NCI-H82 (cell line): Measurements from ENCODE around the gene CACNA1C.

Experiments used
- DNase-seq: peaks from one replicate; lab custom pipeline; 2025; lab: John Stamatoyannopoulos, UW

Gene CACNA1C

DNA sequence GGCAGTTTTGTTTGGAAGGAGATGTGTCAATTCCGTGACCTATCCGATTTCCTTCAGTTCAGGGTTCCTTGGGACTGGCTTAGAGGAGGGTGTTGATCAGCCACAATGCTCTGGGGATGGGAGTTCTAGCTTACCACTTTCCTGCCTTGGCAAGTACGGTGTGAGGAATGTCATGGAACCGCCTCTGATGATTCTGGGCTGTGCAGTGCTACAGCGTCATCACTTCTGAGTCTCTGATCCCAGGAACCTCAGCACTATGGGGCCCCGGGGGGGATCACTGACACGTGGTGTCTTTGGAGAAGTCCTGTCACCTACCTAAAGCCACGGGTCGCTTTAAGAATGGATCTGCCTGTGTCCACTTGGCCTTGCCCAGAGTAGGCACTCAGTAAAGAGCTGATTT is 470.5 kb downstream of the CACNA1C start:
- no peak for DNase-seq

GRCh38 chr12:2523844-2524243 is 471.1 kb downstream of the CACNA1C start:
- DNase-seq, result no peak

DNA sequence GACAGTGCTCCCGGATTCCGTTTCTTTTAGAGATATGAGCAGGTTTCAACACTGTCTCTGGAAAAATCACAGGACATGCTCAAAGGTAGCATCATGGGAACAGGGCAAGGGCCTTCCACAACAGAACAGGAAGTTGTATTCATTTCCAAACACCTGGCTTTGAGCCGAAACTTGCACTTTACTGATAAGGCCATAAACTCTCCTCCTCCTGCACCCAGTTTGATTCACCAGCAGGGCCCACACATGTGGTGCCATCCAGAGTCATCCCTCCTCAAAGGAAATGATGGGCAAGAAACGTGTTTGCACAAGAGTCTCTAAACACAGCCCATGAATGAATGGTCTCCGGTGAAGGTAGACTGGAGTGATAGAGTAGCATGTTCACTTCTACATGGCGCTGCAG is 473.6 kb downstream of the CACNA1C start:
- no peak for DNase-seq

- no peak for DNase-seq
Measured at GRCh38 chr12:2528001-2528400, 475.2 kb downstream of the CACNA1C start.

DNA sequence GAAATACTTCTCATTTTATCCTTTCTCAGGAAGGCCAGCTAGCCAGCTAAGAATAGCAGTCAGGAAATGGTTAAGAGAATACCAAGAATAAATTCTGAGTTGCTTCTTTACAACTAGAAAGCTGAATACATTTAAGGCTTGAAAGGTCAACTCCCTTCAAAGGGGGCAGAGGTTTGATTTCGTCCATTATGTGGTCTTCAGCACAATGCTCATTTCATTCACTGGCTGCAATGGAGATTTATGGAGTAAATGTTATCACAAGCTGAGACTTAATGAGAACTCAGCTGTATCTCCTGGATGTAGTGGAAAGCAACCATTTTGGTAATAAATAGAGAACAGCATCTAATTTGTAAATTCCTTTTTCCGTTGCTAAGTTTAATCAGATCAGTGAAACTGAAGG is 477.0 kb downstream of the CACNA1C start:
- no peak for DNase-seq

GRCh38 chr12:2531371-2531770 is 478.6 kb downstream of the CACNA1C start:
- no peak for DNase-seq

GRCh38 chr12:2533036-2533435 is 480.2 kb downstream of the CACNA1C start:
- DNase-seq, result no peak

- no peak for DNase-seq
Measured at GRCh38 chr12:2535583-2536204, 482.9 kb downstream of the CACNA1C start.

- DNase-seq, result no peak
Measured at GRCh38 chr12:2536724-2537123, 483.9 kb downstream of the CACNA1C start.

DNA sequence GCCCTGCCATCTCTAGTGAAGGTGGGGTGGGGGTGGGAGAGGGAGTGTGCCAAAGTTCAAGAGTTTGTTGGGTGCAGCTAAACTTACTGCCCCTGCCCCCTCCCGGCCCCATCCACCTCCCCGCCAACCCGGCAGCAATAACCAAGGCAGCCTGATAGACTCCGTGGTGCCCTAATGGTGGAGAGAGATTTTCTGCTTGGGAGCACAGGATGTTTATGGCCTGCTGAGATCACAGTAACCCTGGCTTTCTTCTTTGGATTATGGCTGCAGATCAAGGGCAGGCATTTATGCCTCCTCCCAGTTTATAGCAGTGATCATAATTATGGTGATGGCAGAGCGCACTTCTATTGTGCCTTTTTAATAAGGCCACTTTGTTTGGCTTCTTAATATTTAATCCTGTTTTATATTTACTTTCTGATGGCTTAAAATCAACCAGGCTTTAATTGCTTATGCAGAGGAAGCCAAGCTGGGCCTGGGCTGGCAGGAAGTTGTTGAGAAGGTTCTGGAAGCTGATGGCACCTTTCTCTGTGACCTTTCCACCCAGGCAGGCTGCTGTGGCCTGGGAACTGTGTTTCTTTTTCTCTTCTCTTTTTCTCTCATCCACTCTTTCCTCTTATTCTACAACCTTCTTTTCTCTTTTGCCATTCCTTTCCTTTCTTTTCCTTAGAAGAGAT is 485.2 kb downstream of the CACNA1C start:
- no peak for DNase-seq

- no peak for DNase-seq
Measured at GRCh38 chr12:2539938-2540337, 487.2 kb downstream of the CACNA1C start.

DNA sequence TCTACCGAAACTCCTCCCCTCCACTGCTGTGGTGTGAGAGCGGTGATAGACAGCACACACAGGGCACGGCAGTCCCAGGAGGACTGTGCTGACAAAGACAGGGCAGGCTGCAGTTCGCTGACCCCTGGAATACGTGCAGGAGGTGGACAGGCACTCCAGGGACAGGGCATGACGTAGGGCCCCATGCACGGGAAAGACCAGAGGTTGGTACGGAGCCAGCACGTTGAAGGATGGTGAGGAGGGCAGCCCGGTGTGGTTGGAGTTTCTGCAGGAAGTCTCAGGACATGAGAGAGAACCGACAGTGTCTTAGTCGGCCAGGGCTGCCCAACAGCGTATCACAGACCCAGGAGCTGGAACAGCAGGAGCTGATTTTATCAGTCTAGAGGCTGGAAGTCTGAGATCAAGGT is 487.8 kb downstream of the CACNA1C start:
- no peak for DNase-seq

DNA sequence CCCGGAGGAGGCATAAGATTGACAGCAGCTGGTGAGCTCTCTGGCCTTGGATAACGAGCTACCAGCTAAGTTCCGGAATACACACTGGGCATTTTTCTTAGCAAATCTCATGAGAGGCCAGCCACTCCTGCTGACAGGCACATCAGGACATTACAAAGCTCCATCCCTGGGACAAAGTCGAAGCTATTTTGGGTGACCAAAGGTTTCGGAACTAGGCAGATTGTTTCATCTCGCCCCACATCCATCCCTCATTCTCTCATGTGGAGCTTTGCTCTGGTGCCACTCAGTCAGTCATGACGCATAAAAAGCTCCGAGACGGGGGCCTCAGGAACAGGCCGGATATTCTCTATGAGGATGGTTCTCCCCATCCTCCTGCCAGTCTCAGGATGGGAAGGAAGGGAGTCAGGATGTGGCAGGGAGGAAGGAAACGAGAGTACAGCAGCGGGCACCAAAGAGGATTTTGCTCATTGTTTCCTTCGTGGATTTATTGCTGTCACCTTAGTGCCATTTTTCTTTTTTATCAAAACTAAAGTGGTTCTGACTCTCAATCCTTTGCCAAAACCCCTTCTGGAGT is 488.9 kb downstream of the CACNA1C start:
- no peak for DNase-seq

GRCh38 chr12:2543801-2544200 is 491.0 kb downstream of the CACNA1C start:
- DNase-seq, result no peak

DNA sequence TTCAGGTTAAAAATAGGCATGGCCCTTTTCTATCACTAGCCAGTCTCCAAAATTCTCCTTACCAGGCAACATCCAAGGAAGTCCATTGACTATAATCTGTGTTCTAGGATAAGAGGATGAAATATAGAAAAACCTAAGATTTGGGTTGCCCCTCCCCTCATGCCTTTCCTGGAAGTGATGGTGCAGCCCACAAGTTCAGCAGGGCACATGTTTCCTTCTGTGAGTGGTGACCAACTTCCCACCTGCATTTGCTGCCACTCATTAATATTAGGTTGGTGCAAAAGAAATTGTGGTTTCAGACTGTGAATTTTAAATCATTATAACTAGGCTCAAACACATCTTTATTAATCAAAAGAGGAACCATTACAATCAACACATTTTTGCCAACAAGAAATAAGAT is 491.4 kb downstream of the CACNA1C start:
- no peak for DNase-seq

GRCh38 chr12:2547273-2548044 is 494.7 kb downstream of the CACNA1C start:
- no peak for DNase-seq

- no peak for DNase-seq
Measured at GRCh38 chr12:2548081-2548480, 495.3 kb downstream of the CACNA1C start.

GRCh38 chr12:2550561-2551411 is 498.0 kb downstream of the CACNA1C start:
- no peak for DNase-seq

GRCh38 chr12:2551412-2551900 is 498.7 kb downstream of the CACNA1C start:
- no peak for DNase-seq

GRCh38 chr12:2552000-2552756 is 499.4 kb downstream of the CACNA1C start:
- no peak for DNase-seq
